OCI-LY1 (cell line): Measurements from ENCODE around the gene CDS1.

Experiments used
- EZH2 ChIP-seq: fragments of 200-600 bp; sonication (generic), shearing (Covaris generic); IDR thresholded peaks from 2 replicates; pipeline ENCODE4 v1.8.0; 2017; ENCODE audit warnings: borderline replicate concordance, mixed run types, mild to moderate bottlenecking, antibody characterized with exemption, low read length, moderate library complexity, mixed read lengths
- TF ChIP-seq, protein P1 (sequence below): fragments of 200-600 bp; sonication (generic), shearing (Covaris generic); IDR thresholded peaks from 2 replicates; pipeline ENCODE4 v1.5.1; 2017; ENCODE audit warnings: mild to moderate bottlenecking, antibody characterized with exemption, low read length, moderate library complexity, mixed read lengths

DNA sequence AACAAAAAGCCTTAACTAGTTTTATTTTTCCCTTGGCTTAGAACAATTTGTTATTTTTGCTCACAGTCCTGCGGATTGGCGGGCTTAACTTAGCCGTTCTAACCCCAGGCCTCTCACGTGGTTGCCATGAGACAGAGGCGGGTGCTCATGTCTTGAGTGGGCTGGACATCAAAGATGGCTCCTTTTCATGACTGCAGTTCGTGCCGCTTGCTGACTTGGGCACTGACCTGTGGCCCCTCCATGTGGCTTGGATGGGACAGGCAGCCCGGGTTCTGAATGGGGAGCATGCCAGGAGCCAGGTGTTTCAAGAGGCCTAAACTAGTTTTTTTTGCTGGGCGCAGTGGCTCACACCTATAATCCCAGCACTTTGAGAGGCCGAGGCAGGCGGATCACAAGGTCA, 40.7 kb downstream of the CDS1 start:
- TF ChIP-seq, protein P1, sequence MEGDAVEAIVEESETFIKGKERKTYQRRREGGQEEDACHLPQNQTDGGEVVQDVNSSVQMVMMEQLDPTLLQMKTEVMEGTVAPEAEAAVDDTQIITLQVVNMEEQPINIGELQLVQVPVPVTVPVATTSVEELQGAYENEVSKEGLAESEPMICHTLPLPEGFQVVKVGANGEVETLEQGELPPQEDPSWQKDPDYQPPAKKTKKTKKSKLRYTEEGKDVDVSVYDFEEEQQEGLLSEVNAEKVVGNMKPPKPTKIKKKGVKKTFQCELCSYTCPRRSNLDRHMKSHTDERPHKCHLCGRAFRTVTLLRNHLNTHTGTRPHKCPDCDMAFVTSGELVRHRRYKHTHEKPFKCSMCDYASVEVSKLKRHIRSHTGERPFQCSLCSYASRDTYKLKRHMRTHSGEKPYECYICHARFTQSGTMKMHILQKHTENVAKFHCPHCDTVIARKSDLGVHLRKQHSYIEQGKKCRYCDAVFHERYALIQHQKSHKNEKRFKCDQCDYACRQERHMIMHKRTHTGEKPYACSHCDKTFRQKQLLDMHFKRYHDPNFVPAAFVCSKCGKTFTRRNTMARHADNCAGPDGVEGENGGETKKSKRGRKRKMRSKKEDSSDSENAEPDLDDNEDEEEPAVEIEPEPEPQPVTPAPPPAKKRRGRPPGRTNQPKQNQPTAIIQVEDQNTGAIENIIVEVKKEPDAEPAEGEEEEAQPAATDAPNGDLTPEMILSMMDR: no peak
- no peak for TF ChIP-seq EZH2
